ENCODE measurements around the gene HM13.

HM13 gene

DNA sequence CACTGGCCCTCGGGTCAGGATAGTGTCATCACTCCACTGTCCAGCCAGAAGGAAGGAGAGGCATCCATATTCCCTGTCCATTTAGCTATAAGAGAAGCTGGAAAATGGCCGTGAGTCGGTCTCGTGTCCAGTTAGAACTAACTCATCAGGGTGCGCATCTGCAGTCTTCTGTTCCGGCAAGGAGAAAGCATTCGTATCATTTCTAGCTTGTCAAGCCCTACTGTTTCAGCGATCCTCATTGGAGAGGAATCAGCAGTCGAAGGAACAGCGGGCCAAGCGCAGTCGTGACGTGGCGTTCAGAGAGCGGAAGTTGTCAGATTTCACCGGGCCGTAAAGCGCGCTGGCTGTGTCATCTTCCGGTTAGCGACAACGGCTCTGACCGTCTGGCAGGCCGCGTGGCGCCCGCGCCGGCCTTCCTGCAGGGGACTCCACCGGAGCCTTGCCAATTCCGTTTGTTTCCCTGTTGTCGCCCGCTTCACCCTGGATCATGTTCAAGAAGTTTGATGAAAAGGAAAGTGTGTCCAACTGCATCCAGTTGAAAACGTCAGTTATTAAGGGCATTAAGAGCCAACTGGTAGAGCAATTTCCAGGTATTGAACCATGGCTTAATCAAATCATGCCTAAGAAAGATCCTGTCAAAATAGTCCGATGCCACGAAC is 32.9 kb downstream of the HM13 start:
- peak overlapping the region; percentile 76 to 80 for H3K4me3 ChIP-seq (ENCODE audit: low read length in 2 of 2)
- no peak overlapping the region for H2BK5ac ChIP-seq (ENCODE audit: low read length)
- H4K8ac ChIP-seq (ENCODE audit: low read depth, low read length): no peak overlapping the region
- peak overlapping the region; percentile 82 for H2AFZ ChIP-seq (ENCODE audit: low read length)
- H3K4me2 ChIP-seq (ENCODE audit: insufficient read depth, low read length, poor library complexity, severe bottlenecking): peak overlapping the region; percentile 50
- peak overlapping the region; percentile 37 for H3K23ac ChIP-seq (ENCODE audit: low read depth, low read length, poor library complexity)
- DNase-seq (ENCODE audit: low spot score): peak; percentile 63
- no peak overlapping the region for H2BK12ac ChIP-seq (ENCODE audit: low read length)
- peaks cover 2% of the 10 kb centered on the region for H3K79me1 ChIP-seq (ENCODE audit: low read depth, low read length)
- H3K27ac ChIP-seq (replicated peaks; ENCODE audit: low read length): peak overlapping the region; percentile 38
- no peaks in the 10 kb centered on the region for H3K27me3 ChIP-seq (ENCODE audit: control insufficient read depth in 3 of 3, insufficient read depth in 3 of 3, low read depth in 1 of 3, low read length in 3 of 3)
- H4K91ac ChIP-seq (ENCODE audit: low read depth, low read length, poor library complexity): no peak overlapping the region
- H3K4me1 ChIP-seq (ENCODE audit: control insufficient read depth in 2 of 2, insufficient read depth in 1 of 2, low read depth in 1 of 2, low read length in 2 of 2): peaks cover 2 to 4% of the 10 kb centered on the region in 2 donors
- H2BK15ac ChIP-seq (ENCODE audit: low read length): no peak overlapping the region
- peaks cover 30 to 82% of the 10 kb centered on the region in 2 donors for H3K36me3 ChIP-seq (replicated peaks in 1 of 2; ENCODE audit: control insufficient read depth in 2 of 2, insufficient read depth in 2 of 2, low read length in 2 of 2)
- H2AK5ac ChIP-seq (ENCODE audit: low read depth, low read length): no peak overlapping the region
- H3K4ac ChIP-seq (ENCODE audit: low read length): no peak overlapping the region
- WGBS, 2 donors (ENCODE audit: extremely low coverage in 2 of 2, insufficient read length in 2 of 2, insufficient replicate concordance in 1 of 2): no CpG with 5 or more reads among the region's 36 CpGs
- peak overlapping the region; percentile 1 for H3K18ac ChIP-seq (ENCODE audit: low read length)
- H3K14ac ChIP-seq (ENCODE audit: low read length): no peak overlapping the region
- H3K9ac ChIP-seq (ENCODE audit: low read depth, low read length, poor library complexity): peak overlapping the region; percentile 47
- no peaks in the 10 kb centered on the region for H3K9me3 ChIP-seq (replicated peaks in 1 of 2; ENCODE audit: control insufficient read depth in 2 of 2, insufficient read depth in 1 of 2, low read depth in 1 of 2, low read length in 2 of 2)
- H2BK120ac ChIP-seq (ENCODE audit: low read depth, low read length): no peak overlapping the region

DNA sequence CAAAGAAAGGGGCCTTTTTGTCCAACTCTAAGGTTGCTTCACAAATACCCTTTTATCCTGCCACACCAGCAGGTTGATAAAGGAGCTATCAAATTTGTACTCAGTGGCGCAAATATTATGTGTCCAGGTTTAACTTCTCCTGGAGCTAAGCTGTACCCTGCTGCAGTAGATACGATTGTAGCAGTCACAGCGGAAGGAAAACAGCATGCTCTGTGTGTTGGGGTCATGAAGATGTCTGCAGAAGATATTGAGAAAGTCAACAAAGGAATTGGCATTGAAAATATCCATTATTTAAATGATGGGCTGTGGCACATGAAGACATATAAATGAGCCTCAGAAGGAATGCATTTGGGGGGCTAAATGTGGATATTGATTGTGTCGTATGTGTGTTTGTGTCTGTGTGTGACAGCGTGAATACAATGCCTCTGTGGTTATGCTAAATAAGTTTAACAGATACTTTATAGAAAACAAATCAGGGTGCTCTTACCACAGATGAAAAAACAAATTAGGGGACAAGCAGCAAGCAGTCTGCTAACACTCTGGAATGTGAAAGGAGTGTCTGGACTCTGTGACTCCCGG is 33.6 kb downstream of the HM13 start:
- Histone ChIP-seq H3K36me3 (replicated peaks in 1 of 2; ENCODE audit: control insufficient read depth in 2 of 2, insufficient read depth in 2 of 2, low read length in 2 of 2) (peaks cover 30 to 82% of the 10 kb centered on the region in 2 donors), H4K8ac (ENCODE audit: low read depth, low read length) (no peak overlapping the region), H3K4me3 (ENCODE audit: low read length in 2 of 2) (peak overlapping the region; percentile 76 to 80), H3K27me3 (ENCODE audit: control insufficient read depth in 3 of 3, insufficient read depth in 3 of 3, low read depth in 1 of 3, low read length in 3 of 3) (no peaks in the 10 kb centered on the region), H3K4me1 (ENCODE audit: control insufficient read depth in 2 of 2, insufficient read depth in 1 of 2, low read depth in 1 of 2, low read length in 2 of 2) (peaks cover 2 to 4% of the 10 kb centered on the region in 2 donors), H3K23ac (ENCODE audit: low read depth, low read length, poor library complexity) (no peak overlapping the region), H3K9me3 (replicated peaks in 1 of 2; ENCODE audit: control insufficient read depth in 2 of 2, insufficient read depth in 1 of 2, low read depth in 1 of 2, low read length in 2 of 2) (no peaks in the 10 kb centered on the region), H2AK5ac (ENCODE audit: low read depth, low read length) (no peak overlapping the region), H3K18ac (ENCODE audit: low read length) (no peak overlapping the region), H2BK12ac (ENCODE audit: low read length) (no peak overlapping the region), H3K4me2 (ENCODE audit: insufficient read depth, low read length, poor library complexity, severe bottlenecking) (peak overlapping the region; percentile 50), H2BK5ac (ENCODE audit: low read length) (no peak overlapping the region), H3K27ac (replicated peaks; ENCODE audit: low read length) (no peak overlapping the region), H2AFZ (ENCODE audit: low read length) (no peak overlapping the region), H3K79me1 (ENCODE audit: low read depth, low read length) (peaks cover 2% of the 10 kb centered on the region), H2BK120ac (ENCODE audit: low read depth, low read length) (no peak overlapping the region), H3K14ac (ENCODE audit: low read length) (no peak overlapping the region), H3K4ac (ENCODE audit: low read length) (no peak overlapping the region), H3K9ac (ENCODE audit: low read depth, low read length, poor library complexity) (peak overlapping the region; percentile 71), H2BK15ac (ENCODE audit: low read length) (no peak overlapping the region), H4K91ac (ENCODE audit: low read depth, low read length, poor library complexity) (no peak overlapping the region)
- WGBS, 2 donors (ENCODE audit: extremely low coverage in 2 of 2, insufficient read length in 2 of 2, insufficient replicate concordance in 1 of 2): no CpG with 5 or more reads among the region's 6 CpGs
- no peak for DNase-seq (ENCODE audit: low spot score)

DNA sequence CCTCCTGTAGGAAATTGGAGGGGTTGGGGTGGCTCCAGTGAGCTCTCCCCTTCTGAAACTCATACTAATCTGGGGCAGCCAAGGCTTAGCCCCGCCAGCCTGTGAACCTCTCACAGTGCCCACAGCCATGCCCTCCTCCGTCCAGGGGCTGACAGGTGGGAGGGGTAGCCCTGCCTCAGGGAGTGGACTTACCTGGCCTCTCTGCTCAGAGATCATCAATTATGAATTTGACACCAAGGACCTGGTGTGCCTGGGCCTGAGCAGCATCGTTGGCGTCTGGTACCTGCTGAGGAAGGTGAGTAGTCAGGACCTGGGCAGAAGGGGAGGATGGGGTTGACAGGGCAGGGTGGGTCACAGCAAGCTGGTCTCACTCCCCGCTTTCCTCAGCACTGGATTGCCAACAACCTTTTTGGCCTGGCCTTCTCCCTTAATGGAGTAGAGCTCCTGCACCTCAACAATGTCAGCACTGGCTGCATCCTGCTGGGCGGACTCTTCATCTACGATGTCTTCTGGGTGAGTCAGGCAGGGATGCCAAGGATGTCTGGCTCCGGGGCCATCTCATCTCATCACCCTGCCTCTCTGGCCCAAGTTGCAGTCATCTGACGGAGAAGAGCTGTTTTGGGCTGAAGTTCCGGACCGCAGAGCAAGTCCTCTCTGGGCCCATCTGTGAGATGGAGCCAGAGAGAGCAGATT is 34.7 kb downstream of the HM13 start:
- H2BK15ac ChIP-seq (ENCODE audit: low read length): no peak overlapping the region
- no peak overlapping the region for H2BK120ac ChIP-seq (ENCODE audit: low read depth, low read length)
- H3K4me2 ChIP-seq (ENCODE audit: insufficient read depth, low read length, poor library complexity, severe bottlenecking): no peak overlapping the region
- H3K9me3 ChIP-seq (replicated peaks in 1 of 2; ENCODE audit: control insufficient read depth in 2 of 2, insufficient read depth in 1 of 2, low read depth in 1 of 2, low read length in 2 of 2): no peaks in the 10 kb centered on the region
- no peak overlapping the region for H3K18ac ChIP-seq (ENCODE audit: low read length)
- no CpG with 5 or more reads among the region's 11 CpGs for WGBS, 2 donors (ENCODE audit: extremely low coverage in 2 of 2, insufficient read length in 2 of 2, insufficient replicate concordance in 1 of 2)
- no peak overlapping the region for H2BK5ac ChIP-seq (ENCODE audit: low read length)
- no peak overlapping the region for H3K4ac ChIP-seq (ENCODE audit: low read length)
- no peak overlapping the region for H3K23ac ChIP-seq (ENCODE audit: low read depth, low read length, poor library complexity)
- peaks cover 33 to 88% of the 10 kb centered on the region in 2 donors for H3K36me3 ChIP-seq (replicated peaks in 1 of 2; ENCODE audit: control insufficient read depth in 2 of 2, insufficient read depth in 2 of 2, low read length in 2 of 2)
- peak overlapping the region; percentile 66 for H3K9ac ChIP-seq (ENCODE audit: low read depth, low read length, poor library complexity)
- peaks cover 2% of the 10 kb centered on the region for H3K79me1 ChIP-seq (ENCODE audit: low read depth, low read length)
- H2BK12ac ChIP-seq (ENCODE audit: low read length): no peak overlapping the region
- H4K8ac ChIP-seq (ENCODE audit: low read depth, low read length): no peak overlapping the region
- H3K27me3 ChIP-seq (ENCODE audit: control insufficient read depth in 3 of 3, insufficient read depth in 3 of 3, low read depth in 1 of 3, low read length in 3 of 3): no peaks in the 10 kb centered on the region
- H2AFZ ChIP-seq (ENCODE audit: low read length): no peak overlapping the region
- no peak overlapping the region for H2AK5ac ChIP-seq (ENCODE audit: low read depth, low read length)
- no peak overlapping the region for H3K14ac ChIP-seq (ENCODE audit: low read length)
- H3K27ac ChIP-seq (replicated peaks; ENCODE audit: low read length): no peak overlapping the region
- DNase-seq (ENCODE audit: low spot score): no peak
- peak overlapping the region in 1 of 2 donors; percentile 76 for H3K4me3 ChIP-seq (ENCODE audit: low read length in 2 of 2)
- H3K4me1 ChIP-seq (ENCODE audit: control insufficient read depth in 2 of 2, insufficient read depth in 1 of 2, low read depth in 1 of 2, low read length in 2 of 2): peaks cover 2% of the 10 kb centered on the region in 2 donors
- H4K91ac ChIP-seq (ENCODE audit: low read depth, low read length, poor library complexity): no peak overlapping the region

DNA sequence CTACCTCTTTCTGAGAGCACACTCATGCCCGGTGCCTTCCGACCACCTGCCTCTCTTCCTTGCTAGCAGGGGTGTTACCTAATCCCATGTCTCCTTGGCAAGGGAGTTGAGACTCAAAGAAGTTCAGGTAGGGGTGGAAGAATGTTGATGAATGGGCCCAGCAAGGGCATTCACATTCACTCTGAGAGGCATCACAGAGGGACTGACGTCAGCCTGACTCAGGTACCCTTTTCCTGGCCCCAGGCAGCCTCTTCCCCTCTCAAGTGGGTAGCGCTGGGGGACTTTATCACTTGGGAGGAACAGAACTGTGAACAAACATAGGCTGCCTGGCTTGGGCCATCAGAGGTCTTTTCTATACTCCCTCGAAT is 35.3 kb downstream of the HM13 start:
- DNase-seq (ENCODE audit: low spot score): no peak
- Histone ChIP-seq H4K8ac (ENCODE audit: low read depth, low read length) (no peak overlapping the region), H3K9me3 (replicated peaks in 1 of 2; ENCODE audit: control insufficient read depth in 2 of 2, insufficient read depth in 1 of 2, low read depth in 1 of 2, low read length in 2 of 2) (no peaks in the 10 kb centered on the region), H2BK15ac (ENCODE audit: low read length) (no peak overlapping the region), H3K18ac (ENCODE audit: low read length) (no peak overlapping the region), H2BK12ac (ENCODE audit: low read length) (no peak overlapping the region), H4K91ac (ENCODE audit: low read depth, low read length, poor library complexity) (no peak overlapping the region), H3K4me2 (ENCODE audit: insufficient read depth, low read length, poor library complexity, severe bottlenecking) (no peak overlapping the region), H3K23ac (ENCODE audit: low read depth, low read length, poor library complexity) (no peak overlapping the region), H2BK120ac (ENCODE audit: low read depth, low read length) (no peak overlapping the region), H3K9ac (ENCODE audit: low read depth, low read length, poor library complexity) (no peak overlapping the region), H3K27ac (replicated peaks; ENCODE audit: low read length) (no peak overlapping the region), H2AK5ac (ENCODE audit: low read depth, low read length) (no peak overlapping the region), H3K36me3 (replicated peaks in 1 of 2; ENCODE audit: control insufficient read depth in 2 of 2, insufficient read depth in 2 of 2, low read length in 2 of 2) (peaks cover 34 to 86% of the 10 kb centered on the region in 2 donors), H3K4ac (ENCODE audit: low read length) (no peak overlapping the region), H3K4me3 (ENCODE audit: low read length in 2 of 2) (no peak overlapping the region), H2AFZ (ENCODE audit: low read length) (no peak overlapping the region), H2BK5ac (ENCODE audit: low read length) (no peak overlapping the region), H3K79me1 (ENCODE audit: low read depth, low read length) (peaks cover 2% of the 10 kb centered on the region), H3K27me3 (ENCODE audit: control insufficient read depth in 3 of 3, insufficient read depth in 3 of 3, low read depth in 1 of 3, low read length in 3 of 3) (no peaks in the 10 kb centered on the region), H3K4me1 (ENCODE audit: control insufficient read depth in 2 of 2, insufficient read depth in 1 of 2, low read depth in 1 of 2, low read length in 2 of 2) (peaks cover 0 to 2% of the 10 kb centered on the region in 2 donors), H3K14ac (ENCODE audit: low read length) (no peak overlapping the region)
- no CpG with 5 or more reads among the region's 5 CpGs for WGBS, 2 donors (ENCODE audit: extremely low coverage in 2 of 2, insufficient read length in 2 of 2, insufficient replicate concordance in 1 of 2)
